Suppressor macrophage treated with lipopolysaccharide for 4 hours (primary cell): ENCODE data around the gene TSPAN31.
A peak's percentile ranks its signal among the peaks of the same experiment; 100 is the strongest.

Experiments
- DNase-seq: peaks from one replicate; pipeline ENCODE4 v3.0.0-alpha.2; 2020

Gene TSPAN31

GRCh38 chr12:57754411-57755193 lies 9.8 kb downstream of the TSPAN31 start, which contains the start of gene MARCHF9:
Gene MARCHF9 (plus strand): TSS chr12:57755103. CDS start chr12:57755529, 426 bp downstream.
- DNase-seq: no peak

GRCh38 chr12:57755194-57755453 lies 10.3 kb downstream of the TSPAN31 start:
- DNase-seq: no peak

GRCh38 chr12:57755454-57756372 lies 10.9 kb downstream of the TSPAN31 start:
- no peak for DNase-seq

- DNase-seq: peak; percentile 80
Observed at GRCh38 chr12:57756406-57757341, 11.8 kb downstream of the TSPAN31 start.

- DNase-seq: no peak
Observed at GRCh38 chr12:57757771-57758170, 12.9 kb downstream of the TSPAN31 start.

- no peak for DNase-seq
Observed at GRCh38 chr12:57758552-57759359, 13.9 kb downstream of the TSPAN31 start.

GRCh38 chr12:57759360-57759980 lies 14.6 kb downstream of the TSPAN31 start:
- DNase-seq: no peak

- no peak for DNase-seq
Observed at GRCh38 chr12:57760347-57760982, 15.6 kb downstream of the TSPAN31 start.

GRCh38 chr12:57761391-57761998 lies 16.7 kb downstream of the TSPAN31 start:
- DNase-seq: no peak

- DNase-seq: no peak
Observed at GRCh38 chr12:57762463-57762862, 17.6 kb downstream of the TSPAN31 start.

GRCh38 chr12:57763881-57764661 lies 19.2 kb downstream of the TSPAN31 start:
- DNase-seq: no peak

- no peak for DNase-seq
Observed at GRCh38 chr12:57764662-57765002, 19.8 kb downstream of the TSPAN31 start.

- peak; percentile 61 for DNase-seq
Observed at GRCh38 chr12:57765003-57765697, 20.3 kb downstream of the TSPAN31 start.

- peak; percentile 42 for DNase-seq
Observed at GRCh38 chr12:57765698-57766463, 21.0 kb downstream of the TSPAN31 start.

GRCh38 chr12:57766464-57767304 lies 21.8 kb downstream of the TSPAN31 start, which contains the start of gene CYP27B1:
Gene CYP27B1 (minus strand): TSS chr12:57767078. CDS start chr12:57767041, 37 bp downstream.
- peak; percentile 79 for DNase-seq

- DNase-seq: no peak
Observed at GRCh38 chr12:57767305-57767698, 22.5 kb downstream of the TSPAN31 start.

GRCh38 chr12:57767876-57768275 lies 23.0 kb downstream of the TSPAN31 start:
- no peak for DNase-seq
